A549 (cell line): Measurements from ENCODE around the gene TAMM41. TPM values are rescaled to one million over a fixed set of nuclear protein-coding genes. Genes with fewer than 3 reads are reported as not detected.

Experiments
- ATAC-seq, 2 experiments: fragments of 200-7000 bp in 1 of 2; fragments of >200 bp in 1 of 2; cut with Nextera tagmentation in 1 of 2; cut with Tn5 transposase in 1 of 2; 3 replicates each; pipeline versions ENCODE4 v1.8.0 to v1.9.1; 2018 to 2020; ENCODE audit warnings: mild to moderate bottlenecking in 1 of 2, moderate library complexity in 1 of 2
- CTCF ChIA-PET: fragments of 300-600 bp; sonication (Branson Sonifier 250); formaldehyde crosslinking; extraction: SDS; loops from one replicate; lab custom pipeline; 2021; ENCODE audit warnings: antibody characterized with exemption, inconsistent platforms; lab: Yijun Ruan, JAX
- POLR2A ChIA-PET: fragments of 350-600 bp; formaldehyde crosslinking; extraction: SDS; loops from one replicate; lab custom pipeline; 2021; ENCODE audit warnings: antibody characterized with exemption, inconsistent platforms; lab: Yijun Ruan, JAX
- DNase-seq, 2 experiments: peaks; one replicate each; pipeline versions ENCODE4 v3.0.0 to v3.0.0-alpha.2; 2011 to 2016; ENCODE audit warnings: low read depth in 1 of 2, low spot score in 1 of 2
- FAIRE-seq: peaks from 2 replicates; lab custom pipeline; 2011; peaks lifted over from hg19 to GRCh38; lab: Jason Lieb, UNC
- H3K27ac ChIP-seq, 2 experiments: fragments of >200 bp; sonication (Bioruptor Twin); formaldehyde crosslinking; 3 replicates each; pipeline ENCODE4 v1.5.1; 2016 to 2017
- H3K4me1 ChIP-seq: fragments of >200 bp; sonication (Bioruptor Twin); formaldehyde crosslinking; 3 replicates; pipeline ENCODE4 v1.6.1; 2016
- H3K4me2 ChIP-seq: fragments of >200 bp; sonication (Bioruptor Twin); formaldehyde crosslinking; 3 replicates; pipeline ENCODE4 v1.6.1; 2016
- H3K4me3 ChIP-seq: fragments of >200 bp; sonication (Bioruptor Twin); formaldehyde crosslinking; 3 replicates; pipeline ENCODE4 v1.5.1; 2016
- H3K9me3 ChIP-seq: fragments of >200 bp; sonication (Bioruptor Twin); formaldehyde crosslinking; 3 replicates; pipeline ENCODE4 v1.6.1; 2016
- ATOH8 ChIP-seq: fragments of 250-450 bp; sonication (Bioruptor Pico); IDR thresholded peaks from 2 replicates; pipeline ENCODE4 v1.5.0; 2020; ENCODE audit warnings: low read depth, mild to moderate bottlenecking, moderate library complexity
- CTCF ChIP-seq: fragments of >200 bp; sonication (Bioruptor Twin); formaldehyde crosslinking; IDR thresholded peaks from 3 replicates; pipeline ENCODE4 v1.5.1; 2016
- EHMT2 ChIP-seq: fragments of 200-600 bp; sonication (generic); IDR thresholded peaks from 2 replicates; pipeline ENCODE4 v1.6.1; 2016; ENCODE audit warnings: antibody characterized with exemption, low read depth, mild to moderate bottlenecking, moderate library complexity
- ELK1 ChIP-seq: fragments of 150-350 bp; IDR thresholded peaks from 2 replicates; pipeline ENCODE4 v1.6.1; 2014; ENCODE audit warnings: low read depth, mild to moderate bottlenecking, low read length
- HEYL ChIP-seq: fragments of 250-450 bp; sonication (Bioruptor Pico); IDR thresholded peaks from 2 replicates; pipeline ENCODE4 v1.8.0; 2021; ENCODE audit warnings: mild to moderate bottlenecking, moderate library complexity
- HMGXB4 ChIP-seq: fragments of 250-450 bp; sonication (Bioruptor Pico); IDR thresholded peaks from 2 replicates; pipeline ENCODE4 v1.5.0; 2021; ENCODE audit warnings: mild to moderate bottlenecking, moderate library complexity, borderline replicate concordance
- HOXB13 ChIP-seq: fragments of 250-450 bp; sonication (Bioruptor Pico); IDR thresholded peaks from 2 replicates; pipeline ENCODE4 v1.5.0; 2020; ENCODE audit warnings: low read depth, mild to moderate bottlenecking, moderate library complexity
- KDM5A ChIP-seq: fragments of 200-600 bp; sonication (generic); IDR thresholded peaks from 2 replicates; pipeline ENCODE4 v1.6.1; 2016; ENCODE audit warnings: antibody characterized with exemption, mild to moderate bottlenecking
- MYC ChIP-seq: IDR thresholded peaks from 2 replicates; pipeline ENCODE4 v1.6.1; 2012; ENCODE audit warnings: mild to moderate bottlenecking, inconsistent platforms, low read length, improper control_type of control experiment, borderline replicate concordance
- PBX3 ChIP-seq: IDR thresholded peaks from 2 replicates; pipeline ENCODE4 v1.6.1; 2012
- RAD21 ChIP-seq, 2 experiments: fragments of >200 bp in 1 of 2; sonication (Bioruptor Twin) in 1 of 2; formaldehyde crosslinking in 1 of 2; IDR thresholded peaks in 1 of 2; conservative IDR thresholded peaks in 1 of 2; 2 replicates in 1 of 2; 3 replicates in 1 of 2; pipeline ENCODE4 v1.6.1; 2012 to 2018; ENCODE audit warnings: inconsistent platforms in 1 of 2
- RARB ChIP-seq: fragments of 250-450 bp; sonication (Bioruptor Pico); IDR thresholded peaks from 2 replicates; pipeline ENCODE4 v1.8.0; 2021; ENCODE audit warnings: mild to moderate bottlenecking, moderate library complexity
- SREBF2 ChIP-seq: fragments of 450-650 bp; IDR thresholded peaks from 2 replicates; pipeline ENCODE4 v1.6.1; 2014; ENCODE audit warnings: mild to moderate bottlenecking, moderate library complexity
- ZFP36 ChIP-seq: fragments of 450-650 bp; IDR thresholded peaks from 2 replicates; pipeline ENCODE4 v1.6.1; 2014; ENCODE audit warnings: borderline replicate concordance; ENCODE audit not compliant: partially characterized antibody
- ZNF302 ChIP-seq: fragments of 250-450 bp; sonication (Bioruptor Pico); IDR thresholded peaks from 2 replicates; pipeline ENCODE4 v1.9.0; 2021; ENCODE audit warnings: inconsistent platforms, mild to moderate bottlenecking, moderate library complexity
- WGBS: methylation state at CpG from one replicate; pipeline ENCODE4 v1.1.6; 2017; ENCODE audit errors: missing lambda C conversion rate; 5-methylcytosine and 5-hydroxymethylcytosine counted together
- polyA plus RNA-seq, 4 experiments: library from polyadenylated mRNA; depleted of rRNA in 3 of 4; stranded (reverse); fragments of >200 nt; fragmentation: RNase III in 1 of 4; extraction: RNeasy Plus Mini Kit Qiagen cat#74134 plus additional on column Dnase treatment in 1 of 4; gene quantifications; 2 replicates in 3 of 4; 3 replicates in 1 of 4; pipeline ENCODE4 v1.2.3, GENCODE V29; 2011 to 2017

Gene TAMM41
- polyA plus RNA-seq, 2 of the 4 experiments (the other 2 are of a cell fraction), result 16.1 to 17.5 TPM

GRCh38 chr3:11820531-11821041, 26.1 kb downstream of the TAMM41 start:
- FAIRE-seq (no peak), ATAC-seq (peak; percentile 38 to 56; a peak in 1 of 6 replicates), DNase-seq (peak in 1 of 2 experiments; percentile 5)

More at GRCh38 chr3:11820531-11821041, 26.1 kb downstream of the TAMM41 start:
- no peaks in the 10 kb centered on the region for H3K9me3 ChIP-seq
- H3K4me1 ChIP-seq, result no peaks in the 10 kb centered on the region
- 58% methylated on average over 3 of the region's 3 CpGs for WGBS
- H3K4me3 ChIP-seq, result no peak overlapping the region
- TF ChIP-seq KDM5A (no peak), ZFP36 (no peak), ELK1 (no peak), ZNF302 (CRISPR knock-in tag) (no peak), HMGXB4 (CRISPR knock-in tag) (no peak), EHMT2 (no peak), PBX3 (no peak), RARB (no peak), HEYL (CRISPR knock-in tag) (no peak), RAD21 (conservative IDR thresholded peaks at IDR 0.05 in 1 of 2, IDR thresholded peaks at IDR 0.05 in 1 of 2) (no peak), SREBF2 (no peak), HOXB13 (CRISPR knock-in tag) (no peak), CTCF (no peak), ATOH8 (CRISPR knock-in tag) (no peak), MYC (no peak)
- ChIA-PET POLR2A (no interaction called here), CTCF (no interaction called here)
- H3K4me2 ChIP-seq, result no peak overlapping the region
- H3K27ac ChIP-seq, result no peak overlapping the region
